Kasumi-1 (cell line): ENCODE results near the gene CD300A.
"Not testable (repeated sequence)": the region's sequence is repeated elsewhere in the genome, so short reads cannot be mapped to it uniquely, and the experiment has no call there.

Experiments
- DNase-seq, 2 experiments: peaks; one replicate each; lab custom pipeline; 2025; lab: John Stamatoyannopoulos, UW

CD300A gene

DNA sequence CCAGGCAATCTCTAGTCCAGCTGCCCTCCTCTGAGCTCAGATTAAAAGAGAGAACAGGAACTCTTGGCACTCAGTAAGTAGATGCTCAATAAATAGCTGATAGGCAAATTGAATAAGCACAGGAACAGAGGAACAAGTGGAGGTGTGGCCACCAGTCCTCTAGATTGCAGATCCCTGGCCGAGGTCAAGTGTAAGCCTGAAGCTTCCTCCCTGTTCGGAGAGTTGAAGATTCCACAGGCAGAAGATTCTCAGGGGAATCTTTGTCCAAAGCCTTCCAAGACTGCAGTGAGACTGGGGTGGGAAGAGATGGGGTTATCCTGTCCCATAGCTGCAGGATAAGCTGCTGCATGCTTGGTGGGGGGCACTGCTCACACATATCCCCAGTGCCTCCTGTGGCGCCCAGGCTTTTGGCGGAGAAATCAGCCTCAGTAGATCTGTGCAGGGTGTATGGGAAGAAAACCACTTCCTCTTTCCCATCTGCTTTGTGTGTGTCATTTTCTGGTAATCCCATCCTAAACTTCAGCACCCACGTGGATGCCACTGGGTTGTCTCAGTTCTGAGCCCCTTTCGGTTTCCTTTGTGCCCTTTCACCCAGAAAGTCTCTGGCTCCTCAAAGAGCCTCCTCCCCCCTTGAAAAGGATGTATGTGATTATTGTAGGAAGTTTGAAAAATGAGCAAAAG lies 12.1 kb downstream of the CD300A start:
- DNase-seq, result peak; percentile 89 to 91

DNA sequence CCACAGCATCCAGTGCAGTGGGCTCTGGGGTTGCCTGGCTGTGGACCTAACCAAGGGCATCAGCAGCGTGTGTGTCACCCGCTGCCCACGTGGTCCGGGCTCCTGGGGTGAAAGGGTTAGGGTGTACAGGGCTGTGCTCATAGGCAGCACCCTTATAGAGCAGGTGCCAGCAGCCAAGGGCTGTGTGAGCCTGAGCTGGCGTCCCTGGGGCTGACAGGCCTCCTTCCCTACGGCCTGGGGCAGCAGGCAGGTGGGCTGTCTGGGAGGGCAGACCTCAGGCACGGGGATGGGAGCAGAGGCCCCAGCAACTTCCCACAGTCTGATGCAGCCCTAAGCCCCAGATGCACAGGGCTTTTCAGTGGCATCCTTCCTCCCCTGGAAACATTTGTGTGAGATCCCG lies 13.9 kb downstream of the CD300A start:
- DNase-seq, result no peak

DNA sequence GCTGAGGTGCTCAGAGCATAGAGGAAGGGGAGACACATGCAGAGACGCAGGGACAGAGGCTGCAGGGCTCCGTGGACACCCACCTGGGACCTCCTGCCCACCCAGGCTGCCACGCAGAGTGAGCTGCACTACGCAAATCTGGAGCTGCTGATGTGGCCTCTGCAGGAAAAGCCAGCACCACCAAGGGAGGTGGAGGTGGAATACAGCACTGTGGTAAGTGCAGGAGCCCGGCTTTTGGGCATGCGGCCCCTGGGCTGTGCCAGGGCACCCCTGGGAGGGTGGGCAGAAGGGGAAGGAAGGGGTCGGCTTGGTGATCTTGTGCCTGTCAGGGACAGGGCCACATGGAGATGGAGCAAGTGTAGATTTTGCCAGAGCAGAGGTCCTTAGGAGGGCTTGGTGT lies 15.2 kb downstream of the CD300A start:
- no peak for DNase-seq

DNA sequence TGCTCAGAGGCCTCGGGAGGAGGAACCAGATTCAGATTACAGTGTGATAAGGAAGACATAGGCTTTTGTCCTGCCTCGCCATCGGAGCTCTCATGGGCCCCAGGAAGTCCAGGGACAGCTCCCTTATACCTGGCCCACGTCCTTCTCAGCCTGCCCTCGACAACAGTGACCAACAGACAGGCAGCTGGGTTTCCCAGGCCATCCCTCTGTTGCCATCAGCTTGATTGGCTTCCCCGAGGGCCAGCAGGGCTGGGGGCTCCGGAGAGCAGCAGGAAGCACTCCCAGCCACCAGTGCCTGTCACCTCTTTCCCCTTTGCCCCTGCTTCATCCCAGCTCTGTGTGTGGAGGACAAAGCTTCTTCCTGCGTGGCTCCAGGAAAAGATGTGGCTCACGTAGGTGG lies 17.6 kb downstream of the CD300A start:
- DNase-seq, result no peak

DNA sequence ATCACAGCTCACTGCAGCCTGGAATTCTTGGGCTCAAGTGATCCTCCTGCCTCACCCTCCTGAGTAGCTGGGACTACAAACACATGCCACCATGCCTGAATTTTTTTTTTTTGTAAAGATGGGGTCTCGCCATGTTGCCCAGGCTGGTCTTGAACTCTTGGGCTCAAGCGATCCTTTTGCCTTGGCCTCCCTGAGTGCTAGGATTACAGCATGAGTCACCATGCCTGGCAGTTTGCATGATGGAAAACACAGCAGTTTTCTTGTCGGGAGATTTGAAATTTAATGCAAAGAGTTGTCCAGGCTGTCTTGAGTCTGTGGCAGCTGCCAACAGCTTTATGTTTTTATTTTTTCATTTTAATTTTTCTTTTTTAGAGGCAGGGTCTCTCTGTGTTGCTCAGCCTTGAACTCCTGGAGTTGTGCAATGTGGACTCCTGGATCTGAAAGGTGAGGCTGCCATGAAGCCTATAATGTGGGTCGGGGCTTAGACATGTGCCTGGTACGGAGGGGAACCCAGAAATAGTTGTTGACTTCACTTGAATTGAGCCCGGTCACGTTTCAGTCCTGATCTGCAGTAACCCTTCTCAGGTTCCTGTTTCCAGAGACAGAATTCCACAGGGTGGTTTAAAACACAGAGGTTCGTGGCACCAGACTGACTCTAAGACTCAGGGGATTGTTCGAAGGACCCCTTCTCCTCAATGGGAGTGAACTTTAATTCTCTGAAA lies 18.7 kb downstream of the CD300A start:
- DNase-seq, result no peak

DNA sequence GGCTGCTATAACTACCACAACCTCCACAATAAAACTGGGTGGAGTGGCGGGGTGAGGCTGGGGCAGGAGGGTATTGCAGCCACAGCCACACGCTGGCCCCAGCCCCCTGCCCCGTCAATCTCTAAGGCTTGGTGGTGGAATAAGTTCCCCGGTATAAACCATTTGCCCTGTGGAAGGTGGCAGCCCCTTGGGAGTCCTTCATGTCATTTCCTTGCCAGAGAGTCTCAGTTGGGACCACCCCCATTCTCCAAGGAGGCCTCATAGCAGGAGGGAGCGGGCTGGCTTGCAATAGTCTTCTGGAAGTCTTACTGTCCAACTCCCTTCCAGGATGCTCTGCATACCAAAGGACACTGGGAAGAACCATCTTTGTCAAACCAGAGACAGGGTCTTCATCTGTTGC lies 19.4 kb downstream of the CD300A start:
- DNase-seq, result no peak

DNA sequence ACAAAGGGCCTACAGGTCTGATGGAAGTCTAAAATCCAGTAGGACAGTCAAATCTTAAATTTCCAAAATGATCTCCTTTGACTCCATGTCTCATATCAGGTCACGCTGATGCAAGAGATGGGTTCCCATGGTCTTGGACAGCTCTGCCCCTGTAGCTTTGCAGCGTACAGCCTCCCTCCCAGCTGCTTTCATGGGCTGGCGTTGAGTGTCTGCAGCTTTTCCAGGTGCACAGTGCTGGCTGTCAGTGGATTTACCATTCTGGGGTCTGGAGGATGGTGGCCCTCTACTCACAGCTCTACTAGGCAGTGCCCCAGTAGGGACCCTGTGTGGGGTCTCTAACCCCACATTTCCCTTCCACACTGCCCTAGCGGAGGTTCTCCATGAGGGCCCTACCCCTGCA lies 21.8 kb downstream of the CD300A start:
- DNase-seq, result not testable (repeated sequence)

DNA sequence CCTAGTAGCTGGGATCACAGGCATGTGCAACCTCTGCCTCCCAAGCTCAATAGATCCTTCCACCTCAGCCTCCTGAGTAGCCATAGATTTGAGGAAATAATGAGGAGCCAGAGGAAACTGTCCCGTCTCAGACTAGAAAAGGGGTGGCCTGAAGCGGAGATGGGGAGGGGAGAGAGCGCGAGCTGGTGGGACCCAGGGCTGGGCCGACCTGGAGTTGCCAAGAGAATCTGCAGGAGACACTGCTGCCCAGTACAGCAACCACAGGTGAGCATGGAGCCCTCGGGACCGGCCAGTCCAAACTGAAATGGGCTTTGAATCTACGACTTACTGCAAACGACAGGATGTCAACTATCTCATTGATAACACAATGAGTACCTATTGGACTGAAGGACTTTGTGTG lies 24.3 kb downstream of the CD300A start:
- DNase-seq, result no peak

DNA sequence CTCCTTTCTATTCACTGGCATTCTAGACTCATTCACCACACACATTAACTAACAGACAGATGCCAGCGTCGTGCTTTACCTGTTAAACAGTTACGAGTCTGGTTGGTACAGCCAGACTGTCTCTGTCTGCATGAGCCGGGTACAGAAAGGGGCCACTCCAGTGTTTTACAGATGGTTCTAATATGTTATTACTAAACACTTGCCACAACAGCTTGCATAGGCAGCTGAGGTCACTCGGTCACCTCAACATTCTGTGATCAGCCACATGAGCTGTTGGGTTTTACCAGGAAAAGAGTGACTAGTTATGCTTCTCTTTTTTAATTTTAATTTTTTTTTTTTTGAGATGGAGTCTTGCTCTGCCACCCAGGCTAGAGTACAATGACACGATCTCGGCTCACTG lies 25.2 kb downstream of the CD300A start:
- no peak for DNase-seq

DNA sequence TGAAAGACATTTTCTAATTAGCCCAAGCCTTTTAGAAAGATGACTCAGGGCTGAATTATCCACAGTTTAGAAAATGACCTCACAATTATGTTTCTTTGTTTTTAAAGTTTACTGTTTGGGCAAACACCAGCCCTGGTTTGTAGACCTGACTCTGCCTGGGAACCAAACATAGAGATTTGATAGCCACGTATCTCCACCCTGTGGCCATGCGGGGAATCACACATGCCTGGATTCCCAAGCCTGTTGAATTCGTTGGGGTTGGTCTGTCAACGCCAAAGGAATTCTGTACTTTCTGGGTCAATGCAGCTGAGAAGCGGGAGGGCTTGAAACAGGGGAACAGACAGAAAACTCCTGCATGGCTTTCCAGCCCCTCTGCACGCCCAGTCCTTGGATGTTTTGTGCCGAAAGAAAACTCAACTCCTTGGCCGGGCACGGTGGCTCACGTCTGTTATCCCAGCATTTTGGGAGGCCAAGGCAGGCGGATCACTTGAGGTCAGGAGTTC lies 26.9 kb downstream of the CD300A start:
- peak; percentile 67 to 89 for DNase-seq

DNA sequence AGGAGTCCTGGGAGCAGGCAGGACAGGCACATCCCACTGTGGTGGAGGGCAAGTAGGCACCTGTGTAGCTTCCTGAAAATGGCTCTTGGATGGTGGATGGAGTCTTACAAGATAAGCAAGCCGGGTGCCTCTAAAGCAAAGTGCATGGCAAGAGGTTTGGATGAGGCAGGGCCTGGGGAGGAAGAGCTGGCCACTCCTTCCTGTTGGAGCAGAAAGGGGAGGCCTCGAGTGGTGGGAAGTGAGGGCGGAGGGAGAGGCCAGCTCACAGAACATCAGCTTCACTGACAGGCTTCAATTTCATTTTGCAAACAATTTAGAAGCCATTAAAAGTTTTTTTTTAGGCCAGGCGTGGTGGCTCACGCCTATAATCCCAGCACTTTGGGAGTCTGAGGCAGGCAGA lies 31.0 kb downstream of the CD300A start:
- DNase-seq, result no peak

DNA sequence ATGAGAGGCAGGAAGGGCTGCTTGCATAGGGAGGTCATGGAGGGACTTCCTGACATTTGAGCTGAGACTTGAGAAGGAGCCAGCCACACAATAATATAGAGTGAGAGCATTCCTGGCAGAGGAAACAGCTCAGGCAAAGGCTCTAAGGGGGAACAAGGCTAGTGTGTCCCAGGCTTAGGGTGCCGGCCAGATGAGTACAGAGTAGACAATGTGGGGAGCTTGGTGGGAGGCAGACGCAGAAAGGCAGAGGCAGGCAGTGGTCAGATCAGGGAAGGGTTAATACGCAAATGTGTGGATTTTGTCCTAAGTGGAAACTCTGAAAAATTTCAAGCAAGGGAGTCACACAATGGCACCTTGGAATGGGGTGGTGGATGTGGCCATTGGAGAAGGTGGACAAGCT lies 33.6 kb downstream of the CD300A start:
- DNase-seq, result no peak

DNA sequence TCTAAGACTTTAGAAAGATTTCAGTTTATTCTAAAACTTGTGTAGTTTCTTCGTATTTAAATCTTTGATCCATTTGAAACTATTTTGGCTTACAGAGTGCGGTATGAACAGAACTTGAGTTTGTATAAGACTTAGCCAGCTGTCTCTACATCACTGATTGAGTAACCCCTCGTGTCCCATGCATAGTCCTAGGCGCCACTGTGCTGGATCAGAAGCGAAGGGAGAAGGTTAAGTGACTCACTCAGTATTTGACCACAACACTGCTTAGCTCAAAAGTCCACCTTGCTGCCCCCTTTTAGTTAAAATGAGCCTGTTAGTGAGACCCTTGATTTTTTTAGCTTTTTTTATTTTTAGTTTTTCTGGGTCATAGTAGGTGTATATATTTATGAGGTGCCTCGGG lies 36.4 kb downstream of the CD300A start:
- no peak for DNase-seq

DNA sequence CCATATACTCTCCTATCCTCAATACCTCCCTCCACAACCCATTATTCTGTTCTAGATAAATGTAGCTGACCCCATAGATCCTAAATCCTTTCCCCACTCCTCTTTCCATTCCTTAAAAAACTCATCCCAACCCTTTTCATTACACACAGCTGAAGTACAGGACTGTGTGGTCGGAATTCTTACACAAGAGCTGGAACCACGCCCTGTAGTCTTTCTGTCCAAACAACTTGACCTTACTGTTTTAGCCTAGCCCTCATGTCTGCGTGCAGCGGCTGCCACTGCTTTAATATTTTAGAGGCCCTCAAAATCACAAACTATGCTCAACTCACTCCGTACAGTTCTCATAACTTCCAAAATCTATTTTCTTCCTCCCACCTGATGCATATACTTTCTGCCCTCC lies 37.5 kb downstream of the CD300A start:
- not testable (repeated sequence) for DNase-seq

DNA sequence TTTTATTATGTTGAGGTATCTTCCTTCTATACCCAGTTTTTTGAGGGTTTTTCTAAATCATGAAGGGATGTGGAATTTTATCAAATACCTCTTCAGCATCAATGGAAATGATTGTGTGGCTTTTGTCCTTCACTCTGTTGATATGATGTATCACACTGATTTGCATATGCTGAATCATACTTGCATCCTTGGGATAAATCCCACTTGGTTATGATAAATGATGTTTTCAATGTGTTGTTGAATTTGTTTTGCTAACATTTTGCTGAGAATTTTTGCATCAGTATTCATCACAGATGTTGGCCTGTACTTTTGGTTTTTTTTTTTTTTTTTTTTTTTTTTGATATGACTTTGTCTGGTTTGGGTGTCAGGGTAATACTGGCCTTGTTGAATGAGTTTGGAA lies 41.7 kb downstream of the CD300A start:
- no peak for DNase-seq

DNA sequence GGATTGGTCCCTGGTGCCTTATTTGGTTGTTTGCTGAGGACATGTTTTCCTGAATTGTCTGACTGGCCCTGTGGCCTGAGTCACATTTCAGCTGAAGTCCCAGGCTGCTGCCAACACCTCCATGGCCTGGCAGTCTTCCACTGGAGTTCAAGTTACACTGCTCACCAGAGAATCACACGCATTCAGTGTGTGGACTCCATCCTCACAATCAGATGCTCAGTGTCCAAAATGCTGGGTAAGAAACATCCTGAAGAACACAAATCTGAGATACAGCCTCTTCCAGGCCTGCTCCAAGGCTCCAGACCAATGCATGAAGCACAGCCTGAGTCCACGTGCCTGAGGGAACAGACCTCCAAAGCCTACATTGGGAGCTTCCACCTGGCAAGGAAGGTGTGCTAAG lies 45.6 kb downstream of the CD300A start:
- DNase-seq, result no peak

DNA sequence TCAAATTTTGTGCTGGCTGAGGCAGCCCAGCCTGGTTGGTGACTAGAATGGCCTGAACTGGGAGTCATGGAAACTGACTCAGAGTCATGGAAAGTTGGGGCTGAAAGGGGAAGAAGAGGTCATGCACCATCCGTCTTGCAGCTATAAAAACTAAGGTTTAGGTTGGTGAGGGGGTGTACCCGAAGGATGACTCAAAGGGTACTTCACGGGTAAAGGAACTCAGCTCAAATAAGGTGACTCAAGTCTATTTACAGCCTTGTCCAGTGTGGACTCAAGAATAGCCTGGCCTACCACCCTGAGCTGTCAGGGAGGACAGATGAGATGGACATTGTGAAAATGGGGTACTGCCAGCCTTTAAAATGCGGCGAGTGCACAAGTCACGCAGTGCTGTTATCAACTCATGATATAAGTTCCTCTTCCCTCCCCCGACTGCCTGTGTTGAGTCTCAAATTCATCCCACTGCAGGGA lies 46.2 kb downstream of the CD300A start:
- peak; percentile 63 to 74 for DNase-seq

DNA sequence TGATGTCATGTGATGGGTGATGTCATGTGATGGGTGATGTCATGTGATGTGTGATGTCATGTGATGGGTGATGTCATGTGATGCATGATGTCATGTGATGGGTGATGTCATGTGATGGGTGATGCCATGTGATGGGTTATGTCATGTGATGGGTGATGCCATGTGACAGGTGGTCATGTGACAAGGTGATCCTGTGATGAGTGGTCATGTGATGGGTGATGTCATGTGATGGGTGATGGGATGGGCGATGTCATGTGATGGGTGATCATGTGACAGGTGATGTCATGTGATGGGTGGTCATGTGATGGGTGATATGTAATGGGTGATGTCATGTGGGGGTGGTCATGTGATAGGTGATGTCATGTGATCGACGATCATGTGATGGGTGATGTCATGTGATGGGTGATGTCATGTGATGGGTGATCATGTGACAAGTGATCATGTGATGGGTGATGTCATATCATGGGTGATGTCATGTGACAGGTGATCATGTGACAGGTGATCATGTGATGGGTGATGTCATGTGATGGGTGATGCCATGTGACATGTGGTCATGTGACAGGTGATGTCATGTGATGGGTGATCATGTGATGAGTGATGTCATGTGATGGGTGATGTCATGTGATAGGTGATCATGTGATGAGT lies 47.7 kb downstream of the CD300A start:
- DNase-seq, result peak in 1 of 2 experiments; percentile 20

DNA sequence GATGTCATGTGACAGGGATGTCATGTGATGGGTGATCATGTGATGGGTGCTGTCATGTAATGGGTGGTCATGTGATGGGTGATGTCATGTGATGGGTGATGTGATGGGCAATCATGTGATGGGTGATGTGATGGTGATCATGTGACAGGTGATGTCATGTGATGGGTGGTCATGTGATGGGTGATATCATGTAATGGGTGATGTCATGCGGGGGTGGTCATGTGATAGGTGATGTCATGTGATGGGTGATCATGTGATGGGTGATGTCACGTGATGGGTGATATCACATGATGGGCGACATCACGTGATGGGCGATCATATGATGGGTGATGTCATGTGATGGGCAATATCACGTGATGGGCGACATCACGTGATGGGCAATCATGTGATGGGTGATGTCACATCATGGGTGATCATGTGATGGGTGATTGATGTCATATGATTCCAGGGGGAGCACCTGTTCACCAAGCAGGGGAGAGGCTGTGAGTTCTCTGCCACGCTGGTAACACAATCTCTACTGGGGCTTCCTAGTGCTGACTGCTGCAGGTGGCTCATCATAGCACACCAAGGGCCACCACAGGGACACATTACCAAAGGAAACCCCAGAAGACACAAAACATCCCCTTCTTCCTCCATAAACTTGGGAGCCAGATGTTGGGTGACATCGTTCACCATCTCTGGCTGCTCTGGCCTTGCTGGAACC lies 48.3 kb downstream of the CD300A start:
- no peak for DNase-seq

DNA sequence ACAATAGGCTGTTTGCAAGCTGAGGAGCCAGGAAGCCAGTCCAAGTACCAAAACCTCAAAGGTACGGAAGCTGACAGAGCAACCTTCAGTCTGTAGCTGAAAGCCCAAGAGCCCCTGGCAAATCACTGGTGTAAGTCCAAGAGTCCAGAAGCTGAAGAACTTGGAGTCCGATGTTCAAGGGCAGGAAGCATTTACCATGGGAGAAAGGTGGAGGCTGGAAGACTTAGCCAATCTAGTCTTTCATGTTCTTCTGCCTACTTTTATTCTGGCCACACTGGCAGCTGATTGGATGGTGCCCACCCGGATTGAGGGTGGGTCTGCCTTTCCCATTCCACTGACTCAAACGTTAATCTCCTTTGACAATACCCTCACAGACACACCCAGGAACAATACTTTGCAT lies 49.5 kb downstream of the CD300A start:
- no peak for DNase-seq

DNA sequence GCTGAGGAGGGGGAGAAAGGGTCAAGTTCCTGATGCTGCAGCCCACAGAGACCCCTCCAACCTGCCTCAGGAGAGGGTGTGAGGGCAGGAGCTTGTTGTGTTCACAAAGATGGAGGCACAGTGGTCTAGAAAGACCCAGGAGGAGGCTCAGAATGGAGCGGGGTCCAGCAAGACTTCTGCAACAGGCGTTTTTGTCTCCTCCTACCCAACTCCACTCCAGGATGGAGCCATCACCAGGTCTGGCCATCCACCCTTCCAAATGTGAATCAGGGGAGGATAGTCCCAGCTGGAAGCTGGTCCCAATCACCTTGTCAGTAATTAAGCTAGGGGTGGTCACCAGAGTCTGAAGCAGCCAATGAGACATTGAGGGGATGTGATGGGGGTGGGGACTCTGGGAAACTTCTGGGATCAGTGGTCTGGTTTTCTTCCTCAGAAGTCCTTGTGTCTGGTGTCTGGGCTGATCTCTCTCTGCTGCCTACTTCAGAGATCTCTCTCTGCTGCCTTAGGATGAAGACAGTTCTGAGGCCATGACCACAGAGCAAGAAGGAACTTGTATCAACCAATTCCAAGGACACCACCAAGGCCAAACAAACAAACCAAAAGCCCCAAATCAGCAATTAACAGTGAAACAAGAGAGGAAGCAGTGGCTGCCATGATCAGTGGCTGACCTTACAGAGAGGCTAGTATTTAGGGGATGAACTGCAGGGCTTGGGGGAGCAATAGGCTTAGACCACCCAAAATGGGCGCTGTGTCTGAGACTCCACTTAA lies 50.3 kb downstream of the CD300A start:
- DNase-seq, result no peak
